ENCODE measurements around the gene KLHL14. TPM values are rescaled to one million over a fixed set of nuclear protein-coding genes. Genes with fewer than 3 reads are reported as not detected.

The KLHL14 gene
- total RNA-seq, 2 experiments from 2014 or later = not detected

DNA sequence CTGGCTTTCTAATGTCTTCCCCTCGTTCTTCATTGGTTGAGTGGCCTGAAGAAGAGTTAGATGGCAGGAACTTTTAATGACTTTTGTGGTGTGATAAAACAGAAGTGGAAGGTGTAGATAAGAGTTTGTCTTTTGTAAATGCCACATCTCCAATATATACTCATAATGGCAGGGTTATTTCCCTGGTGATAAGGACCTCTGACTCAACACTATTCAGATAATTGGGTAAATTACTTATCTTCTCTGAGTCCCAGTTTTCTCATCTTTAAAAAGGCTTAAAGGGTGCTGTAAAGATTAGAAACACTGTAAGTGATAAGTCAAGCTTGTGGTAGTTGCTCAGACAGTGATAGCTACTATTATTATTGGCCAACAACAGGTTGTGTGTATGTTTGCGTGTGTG, 9.5 kb downstream of the KLHL14 start:
- DNase-seq = no peak
- POLR2A ChIA-PET = no interaction called here
- Mint-ChIP-seq H3K9me3 (no peaks in the 10 kb centered on the region), H3K36me3 (ENCODE audit: low read depth) (no peaks in the 10 kb centered on the region), H3K4me1 (ENCODE audit: low read depth) (no peaks in the 10 kb centered on the region), H3K4me3 (no peak overlapping the region), H3K27me3 (peaks cover 1% of the 10 kb centered on the region), H3K27ac (no peak overlapping the region)
- intact Hi-C loops (cut with micrococcal nuclease) = no loop called here
- CTCF ChIA-PET = no interaction called here
- no peak for ATAC-seq
- TF ChIP-seq CTCF (IDR thresholded peaks at IDR 0.05) = no peak

DNA sequence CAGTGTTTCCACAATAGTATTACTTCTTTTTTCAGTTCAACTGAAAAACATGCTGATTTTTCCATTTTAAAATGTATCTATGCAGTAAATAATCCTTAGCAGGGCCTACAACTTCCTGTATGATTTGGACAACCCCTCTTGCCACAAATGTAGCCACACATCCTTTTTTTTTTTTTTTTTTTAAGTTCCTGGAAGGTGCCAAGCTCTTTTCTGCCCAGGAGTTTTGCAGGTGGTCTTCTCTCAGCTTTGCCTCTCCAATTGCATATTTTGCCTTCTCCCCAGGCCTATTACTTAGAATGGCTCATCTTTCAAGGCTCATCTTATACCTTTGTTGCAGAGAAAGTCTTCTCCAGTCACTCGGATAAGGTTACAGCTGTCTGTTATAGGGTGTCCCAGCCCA, 11.6 kb downstream of the KLHL14 start:
- Mint-ChIP-seq H3K4me1 (ENCODE audit: low read depth) (no peaks in the 10 kb centered on the region), H3K4me3 (no peak overlapping the region), H3K36me3 (ENCODE audit: low read depth) (no peaks in the 10 kb centered on the region), H3K27me3 (peaks cover 1% of the 10 kb centered on the region), H3K27ac (no peak overlapping the region), H3K9me3 (no peaks in the 10 kb centered on the region)
- POLR2A ChIA-PET = no interaction called here
- intact Hi-C loops (cut with micrococcal nuclease) = no loop called here
- CTCF ChIA-PET = no interaction called here
- ATAC-seq = no peak
- TF ChIP-seq CTCF (IDR thresholded peaks at IDR 0.05) = no peak
- DNase-seq = no peak

- ATAC-seq (no peak), DNase-seq (no peak)
- Mint-ChIP-seq H3K9me3 (no peaks in the 10 kb centered on the region), H3K27ac (no peak overlapping the region), H3K4me1 (ENCODE audit: low read depth) (no peaks in the 10 kb centered on the region), H3K4me3 (no peak overlapping the region), H3K36me3 (ENCODE audit: low read depth) (no peaks in the 10 kb centered on the region), H3K27me3 (peaks cover 1% of the 10 kb centered on the region)
- no peak for TF ChIP-seq CTCF (IDR thresholded peaks at IDR 0.05)
- CTCF ChIA-PET = no interaction called here
- POLR2A ChIA-PET = no interaction called here
- intact Hi-C loops (cut with micrococcal nuclease) = no loop called here
These were observed 12.4 kb downstream of the KLHL14 start for GRCh38 chr18:32760391-32760790.

GRCh38 chr18:32759611-32760167, 13.1 kb downstream of the KLHL14 start:
- no peak overlapping the region for H3K4me3 Mint-ChIP-seq
- no peaks in the 10 kb centered on the region for H3K4me1 Mint-ChIP-seq (ENCODE audit: low read depth)
- no peak for DNase-seq
- no peak for ATAC-seq
- POLR2A ChIA-PET = no interaction called here
- intact Hi-C loops (cut with micrococcal nuclease) = no loop called here
- H3K27ac Mint-ChIP-seq = no peak overlapping the region
- no peak for TF ChIP-seq CTCF (IDR thresholded peaks at IDR 0.05)
- H3K9me3 Mint-ChIP-seq = no peaks in the 10 kb centered on the region
- no peaks in the 10 kb centered on the region for H3K36me3 Mint-ChIP-seq (ENCODE audit: low read depth)
- H3K27me3 Mint-ChIP-seq = peaks cover 1% of the 10 kb centered on the region
- CTCF ChIA-PET = no interaction called here

DNA sequence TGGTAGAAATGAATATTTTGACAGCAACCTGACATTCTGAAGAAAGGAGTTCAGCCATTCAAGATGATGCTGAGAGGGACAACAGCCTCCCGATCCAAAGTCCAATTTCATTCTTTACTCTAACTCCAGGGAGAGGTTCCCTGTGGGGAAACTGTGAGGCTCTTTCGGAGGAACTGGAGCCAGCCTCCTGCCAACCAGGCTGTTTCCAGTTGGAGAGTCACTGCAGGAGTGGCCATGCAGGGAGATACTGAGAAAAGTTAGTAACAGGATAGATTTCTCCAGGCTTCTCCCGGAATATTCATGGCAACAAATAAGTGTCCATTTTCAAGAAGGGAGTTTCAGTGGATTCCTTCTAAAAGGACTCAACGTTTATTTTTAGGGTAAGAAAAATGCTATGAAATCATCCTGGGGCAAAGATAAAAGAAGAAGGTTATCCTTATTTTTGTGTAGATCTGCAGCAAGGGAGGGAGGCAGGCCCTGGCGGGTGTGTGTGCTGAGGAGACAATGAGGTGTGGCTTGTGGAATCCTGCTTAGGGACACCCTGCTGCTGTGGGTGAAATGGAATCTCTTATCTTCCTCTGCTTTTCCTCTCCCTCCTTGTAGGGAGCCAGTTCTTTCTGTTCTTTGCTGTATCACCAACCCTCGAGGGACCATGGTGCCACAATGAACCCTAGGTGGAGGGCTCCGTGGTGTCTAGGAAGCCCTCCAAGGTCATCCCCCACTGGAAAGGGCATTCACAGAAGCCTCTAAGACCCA, 18.1 kb downstream of the KLHL14 start:
- H3K4me3 Mint-ChIP-seq = no peak overlapping the region
- POLR2A ChIA-PET = no interaction called here
- ATAC-seq (no peak), DNase-seq (no peak)
- CTCF ChIA-PET = no interaction called here
- intact Hi-C loops (cut with micrococcal nuclease) = no loop called here
- H3K9me3 Mint-ChIP-seq = no peaks in the 10 kb centered on the region
- TF ChIP-seq CTCF (IDR thresholded peaks at IDR 0.05) = no peak
- no peaks in the 10 kb centered on the region for H3K4me1 Mint-ChIP-seq (ENCODE audit: low read depth)
- H3K27ac Mint-ChIP-seq = no peak overlapping the region
- H3K36me3 Mint-ChIP-seq (ENCODE audit: low read depth) = no peaks in the 10 kb centered on the region
- H3K27me3 Mint-ChIP-seq = peaks cover 1% of the 10 kb centered on the region
